Neural progenitor cell (in vitro differentiated cells): ENCODE results near the gene KATNIP. TPM values are rescaled to one million over a fixed set of nuclear protein-coding genes. Genes with fewer than 3 reads are reported as not detected.

Source experiments
- DNase-seq: peaks from one replicate; pipeline ENCODE4 v3.0.0-alpha.2; 2016; ENCODE audit warnings: low spot score
- H2AFZ ChIP-seq: fragments of 200-600 bp; sonication (generic); replicated peaks from 2 replicates; pipeline ENCODE4 v1.6.1; 2016; ENCODE audit warnings: antibody characterized with exemption
- H3F3A ChIP-seq: fragments of 200-600 bp; sonication (generic); 2 replicates; pipeline ENCODE4 v1.6.1; 2016; ENCODE audit warnings: antibody characterized with exemption, low read depth
- H3K27ac ChIP-seq: fragments of 200-600 bp; sonication (generic); 2 replicates; pipeline ENCODE4 v1.5.1; 2016; ENCODE audit warnings: mild to moderate bottlenecking
- H3K27me3 ChIP-seq: fragments of 200-600 bp; sonication (generic); 2 replicates; pipeline ENCODE4 v1.6.1; 2016; ENCODE audit warnings: mild to moderate bottlenecking, moderate library complexity
- H3K36me3 ChIP-seq: fragments of 200-600 bp; sonication (generic); 2 replicates; pipeline ENCODE4 v1.5.1; 2016
- H3K4me1 ChIP-seq: fragments of 200-600 bp; sonication (generic); 2 replicates; pipeline ENCODE4 v1.6.1; 2016; ENCODE audit warnings: mixed run types
- H3K4me2 ChIP-seq: fragments of 200-600 bp; sonication (generic); 2 replicates; pipeline ENCODE4 v1.6.1; 2016
- H3K4me3 ChIP-seq: fragments of 200-600 bp; sonication (generic); 2 replicates; pipeline ENCODE4 v1.5.1; 2016
- H3K79me2 ChIP-seq: fragments of 200-600 bp; sonication (generic); 2 replicates; pipeline ENCODE4 v1.6.1; 2016; ENCODE audit warnings: low read depth
- H3K9ac ChIP-seq: fragments of 200-600 bp; sonication (generic); 2 replicates; pipeline ENCODE4 v1.6.1; 2016
- H3K9me3 ChIP-seq: fragments of 200-600 bp; sonication (generic); 2 replicates; pipeline ENCODE4 v1.5.1; 2016; ENCODE audit warnings: low read depth
- H4K20me1 ChIP-seq: fragments of 200-600 bp; sonication (generic); 2 replicates; pipeline ENCODE4 v1.6.1; 2016; ENCODE audit warnings: low read depth
- H3K27ac Mint-ChIP-seq: 3 replicates; pipeline ENCODE4 v1.8.0; 2021; ENCODE audit warnings: mixed read lengths
- H3K27me3 Mint-ChIP-seq: 2 replicates; pipeline ENCODE4 v1.8.0; 2022; ENCODE audit warnings: low read depth, mild to moderate bottlenecking, inconsistent platforms, moderate library complexity, mixed read lengths; ENCODE audit not compliant: insufficient read depth
- H3K36me3 Mint-ChIP-seq: 3 replicates; pipeline ENCODE4 v1.8.0; 2021; ENCODE audit warnings: mixed read lengths
- H3K4me1 Mint-ChIP-seq: 3 replicates; pipeline ENCODE4 v1.8.0; 2021; ENCODE audit warnings: mixed read lengths
- H3K4me3 Mint-ChIP-seq: 3 replicates; pipeline ENCODE4 v1.8.0; 2021; ENCODE audit warnings: mild to moderate bottlenecking, moderate library complexity, mixed read lengths
- H3K9me3 Mint-ChIP-seq: 3 replicates; pipeline ENCODE4 v1.8.0; 2020; ENCODE audit warnings: mixed read lengths
- CTCF ChIP-seq: fragments of 200-600 bp; sonication (generic); IDR thresholded peaks from 2 replicates; pipeline ENCODE4 v1.5.1; 2017; ENCODE audit warnings: antibody characterized with exemption, mild to moderate bottlenecking
- EZH2 ChIP-seq: fragments of 200-600 bp; sonication (generic); IDR thresholded peaks from 2 replicates; pipeline ENCODE4 v1.6.1; 2017; ENCODE audit warnings: antibody characterized with exemption, mild to moderate bottlenecking, moderate library complexity
- EZH2phosphoT487 ChIP-seq: fragments of 200-600 bp; sonication (generic); IDR thresholded peaks from 2 replicates; pipeline ENCODE4 v1.6.1; 2017; ENCODE audit warnings: antibody characterized with exemption
- total RNA-seq: library from RNA; depleted of rRNA; stranded (reverse); fragments of >200 nt; gene quantifications from 2 replicates; pipeline ENCODE4 v1.2.3, GENCODE V29; 2015; ENCODE audit warnings: low replicate concordance

KATNIP gene
- total RNA-seq, 1 donor from 2014 or later, result 10.0 TPM

DNA sequence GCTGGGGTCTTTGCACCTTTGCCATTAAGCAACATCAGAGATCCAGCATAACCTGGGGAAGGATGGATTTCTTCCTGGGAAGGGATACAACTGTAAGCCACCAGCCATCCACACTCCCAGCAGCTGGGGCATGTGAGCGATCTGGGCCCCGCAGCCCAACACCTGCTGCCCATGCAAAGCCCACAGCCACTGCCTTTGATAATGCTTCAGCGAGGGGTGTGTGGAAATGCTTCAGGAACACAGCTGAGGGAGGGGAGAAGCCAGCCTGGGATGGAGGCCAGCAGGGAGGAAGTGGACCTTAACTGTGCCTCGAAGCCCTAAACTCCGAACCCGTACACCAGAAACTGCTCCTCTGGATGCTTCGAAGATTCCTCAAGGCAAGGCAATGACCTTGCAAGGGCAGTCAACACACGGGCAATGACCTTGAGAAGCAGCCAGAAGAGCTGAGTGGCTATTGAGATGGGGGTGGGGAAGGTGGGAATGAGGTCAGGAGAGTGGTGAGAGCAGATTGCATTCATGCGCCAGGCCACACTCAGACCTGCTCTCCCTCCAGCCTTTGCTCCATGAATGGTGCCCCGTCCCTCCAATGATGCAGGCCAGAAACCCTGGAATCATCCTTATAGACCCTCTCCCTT is 49.1 kb downstream of the KATNIP start:
- no peaks in the 10 kb centered on the region for H3K36me3 ChIP-seq
- H3K9me3 ChIP-seq, result no peaks in the 10 kb centered on the region
- peaks cover 6% of the 10 kb centered on the region for H3F3A ChIP-seq
- Mint-ChIP-seq H3K4me1 (peaks cover 32% of the 10 kb centered on the region), H3K27me3 (peaks cover 2% of the 10 kb centered on the region), H3K4me3 (no peak overlapping the region), H3K9me3 (no peaks in the 10 kb centered on the region), H3K27ac (no peak overlapping the region), H3K36me3 (peaks cover 6% of the 10 kb centered on the region)
- no peaks in the 10 kb centered on the region for H3K27me3 ChIP-seq
- no peak overlapping the region for H3K4me2 ChIP-seq
- no peak overlapping the region for H3K4me3 ChIP-seq
- DNase-seq, result no peak
- H3K79me2 ChIP-seq, result no peaks in the 10 kb centered on the region
- H4K20me1 ChIP-seq, result peaks cover 24% of the 10 kb centered on the region
- H3K4me1 ChIP-seq, result peaks cover 17% of the 10 kb centered on the region
- TF ChIP-seq EZH2, result no peak
- no peak for TF ChIP-seq EZH2phosphoT487
- TF ChIP-seq CTCF, result no peak
- no peak overlapping the region for H3K27ac ChIP-seq
- no peak overlapping the region for H2AFZ ChIP-seq
- H3K9ac ChIP-seq, result no peak overlapping the region

- Mint-ChIP-seq H3K4me3 (peak overlapping the region; percentile 16), H3K27ac (no peak overlapping the region), H3K36me3 (peaks cover 6% of the 10 kb centered on the region), H3K9me3 (no peaks in the 10 kb centered on the region), H3K4me1 (peaks cover 32% of the 10 kb centered on the region), H3K27me3 (peaks cover 2% of the 10 kb centered on the region)
- DNase-seq, result no peak
- no peak for TF ChIP-seq CTCF
- no peak for TF ChIP-seq EZH2
- TF ChIP-seq EZH2phosphoT487, result no peak
- H3K27ac ChIP-seq, result no peak overlapping the region
- peak overlapping the region; percentile 54 for H3K4me2 ChIP-seq
- peaks cover 24% of the 10 kb centered on the region for H4K20me1 ChIP-seq
- no peak overlapping the region for H3K4me3 ChIP-seq
- peaks cover 6% of the 10 kb centered on the region for H3F3A ChIP-seq
- no peaks in the 10 kb centered on the region for H3K79me2 ChIP-seq
- H3K27me3 ChIP-seq, result no peaks in the 10 kb centered on the region
- no peak overlapping the region for H2AFZ ChIP-seq
- no peak overlapping the region for H3K9ac ChIP-seq
- H3K4me1 ChIP-seq, result peaks cover 17% of the 10 kb centered on the region
- H3K36me3 ChIP-seq, result no peaks in the 10 kb centered on the region
- H3K9me3 ChIP-seq, result no peaks in the 10 kb centered on the region
Measured at GRCh38 chr16:27599606-27600005, 49.7 kb downstream of the KATNIP start.

Other genes starting within 250 kb of the KATNIP start
- gene IL4R, start 236.2 kb upstream of the KATNIP start, total RNA-seq, result 6.6 and 9.6 TPM in 2 replicates
- 0.53 TPM in 1 of 2 replicates, not detected in the other for gene IL21R, start 148.0 kb upstream of the KATNIP start, total RNA-seq
- 60.9 and 117 TPM in 2 replicates for gene GTF3C1, start 231 bp upstream of the KATNIP start, total RNA-seq